ENCODE data around the gene C2orf15.

The C2orf15 gene

GRCh38 chr2:99141110-99142108, at the start of gene C2orf15:
TSS of gene C2orf15 (plus strand) at chr2:99141707. CDS start at chr2:99150559, 8,852 bp downstream.
- peak; percentile 72 for DNase-seq (ENCODE audit: low read depth)

GRCh38 chr2:99096728-99097127, 44.8 kb upstream of the C2orf15 start:
- no peak for TF ChIP-seq CTCF (conservative IDR thresholded peaks at IDR 0.05; ENCODE audit: control insufficient read depth, insufficient read depth, low read depth, low read length)
- DNase-seq (ENCODE audit: low read depth), result no peak
- no peak overlapping the region for H3K4me3 ChIP-seq (ENCODE audit: control insufficient read depth, low read depth, low read length)

More at GRCh38 chr2:99141110-99142108, at the start of gene C2orf15:
- TF ChIP-seq CTCF (conservative IDR thresholded peaks at IDR 0.05; ENCODE audit: control insufficient read depth, insufficient read depth, low read depth, low read length), result no peak
- peak within 1 kb of the TSS; percentile 78 for H3K4me3 ChIP-seq (ENCODE audit: control insufficient read depth, low read depth, low read length)

- no peak overlapping the region for H3K4me3 ChIP-seq (ENCODE audit: control insufficient read depth, low read depth, low read length)
- peak; percentile 54 for DNase-seq (ENCODE audit: low read depth)
- peak; percentile 13 for TF ChIP-seq CTCF (conservative IDR thresholded peaks at IDR 0.05; ENCODE audit: control insufficient read depth, insufficient read depth, low read depth, low read length)
These were observed 39.8 kb upstream of the C2orf15 start for GRCh38 chr2:99101697-99102096.

GRCh38 chr2:99104006-99104405, 37.5 kb upstream of the C2orf15 start:
- no peak for DNase-seq (ENCODE audit: low read depth)
- TF ChIP-seq CTCF (conservative IDR thresholded peaks at IDR 0.05; ENCODE audit: control insufficient read depth, insufficient read depth, low read depth, low read length), result no peak
- no peak overlapping the region for H3K4me3 ChIP-seq (ENCODE audit: control insufficient read depth, low read depth, low read length)

- TF ChIP-seq CTCF (conservative IDR thresholded peaks at IDR 0.05; ENCODE audit: control insufficient read depth, insufficient read depth, low read depth, low read length), result no peak
- peak; percentile 24 for DNase-seq (ENCODE audit: low read depth)
- no peak overlapping the region for H3K4me3 ChIP-seq (ENCODE audit: control insufficient read depth, low read depth, low read length)
These were observed 34.6 kb upstream of the C2orf15 start for GRCh38 chr2:99106913-99107312.

- no peak overlapping the region for H3K4me3 ChIP-seq (ENCODE audit: control insufficient read depth, low read depth, low read length)
- no peak for TF ChIP-seq CTCF (conservative IDR thresholded peaks at IDR 0.05; ENCODE audit: control insufficient read depth, insufficient read depth, low read depth, low read length)
- DNase-seq (ENCODE audit: low read depth), result no peak
These were observed 30.3 kb upstream of the C2orf15 start for GRCh38 chr2:99111236-99111635.
